C4-2B (cell line): ENCODE measurements around the gene BABAM2.

Experiments used
- CTCF ChIP-seq: fragments of 450-650 bp; conservative IDR thresholded peaks from 2 replicates; pipeline ENCODE4 v1.5.1; 2017; ENCODE audit warnings: mild to moderate bottlenecking
- ZFX ChIP-seq: fragments of 450-650 bp; IDR thresholded peaks from 2 replicates; pipeline ENCODE4 v1.6.1; 2017

- TF ChIP-seq CTCF (no peak), ZFX (no peak)
Observed at GRCh38 chr2:28165087-28165635, 274.6 kb downstream of the BABAM2 start.
